GM19372 (cell line): ENCODE data around the gene NUP43.
"Not testable (repeated sequence)": the region's sequence is repeated elsewhere in the genome, so short reads cannot be mapped to it uniquely, and the experiment has no call there.

Source experiments
- ATAC-seq: cut with Tn5 transposase; IDR thresholded peaks from one replicate; pipeline ENCODE4 v1.9.1; 2021; ENCODE audit warnings: mild to moderate bottlenecking, low read depth, moderate library complexity; ENCODE audit not compliant: unreplicated experiment

Gene NUP43

DNA sequence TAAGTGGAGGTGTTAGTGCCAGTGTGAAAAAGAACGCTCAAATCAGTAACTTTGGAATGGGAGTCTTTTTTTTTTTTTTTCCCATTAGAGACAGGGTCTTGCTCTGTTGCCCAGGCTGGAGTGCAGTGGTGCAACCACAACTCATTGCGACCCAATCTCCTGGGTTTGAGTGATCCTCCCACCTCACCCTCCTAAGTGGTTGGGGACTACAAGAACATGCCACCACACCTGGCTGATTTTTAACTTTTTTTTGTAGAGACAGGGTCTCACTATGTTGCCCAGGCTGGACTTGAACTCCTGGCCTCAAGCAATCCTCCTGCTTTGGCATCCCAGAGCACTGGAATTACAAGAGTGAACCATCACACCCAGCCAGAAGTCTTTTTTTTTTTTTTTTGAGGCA lies 48.2 kb downstream of the NUP43 start:
- ATAC-seq = no peak

DNA sequence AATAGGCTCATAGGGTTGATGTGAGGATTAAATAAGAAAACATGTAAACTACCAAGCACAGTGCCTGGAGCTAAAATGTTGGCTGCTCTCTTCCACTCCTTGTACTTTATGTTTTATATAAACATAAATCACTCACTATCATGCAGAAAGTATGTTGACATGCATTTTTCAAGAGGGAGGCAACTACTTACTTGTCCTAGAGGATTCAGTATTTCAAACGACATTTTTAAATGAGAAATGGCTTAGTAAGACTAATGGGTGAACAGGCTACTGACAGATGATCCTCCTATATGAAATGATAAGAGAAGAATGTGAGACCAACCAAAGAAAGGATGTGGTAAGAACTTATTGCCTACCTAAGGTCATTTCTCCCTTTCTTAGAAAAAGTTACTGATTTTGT lies 49.4 kb downstream of the NUP43 start:
- ATAC-seq = no peak

DNA sequence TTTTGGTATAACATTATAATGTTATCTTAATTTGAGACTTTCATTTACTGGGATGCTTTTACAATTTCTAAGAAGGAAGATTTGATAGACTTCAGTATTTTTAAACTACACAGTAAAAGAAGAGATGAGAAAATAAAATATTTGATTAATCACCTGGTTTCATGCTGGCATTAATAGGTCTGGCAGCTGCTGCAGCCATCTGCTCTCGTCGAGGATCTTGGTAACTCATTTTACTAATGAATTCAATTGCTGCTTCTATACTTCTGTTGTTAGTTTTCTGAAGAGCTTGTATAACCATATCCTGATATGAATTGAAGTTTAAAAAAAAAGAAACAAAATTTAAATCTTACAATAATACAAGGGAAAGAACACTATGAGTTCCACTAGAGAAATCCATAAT lies 51.4 kb downstream of the NUP43 start:
- no peak for ATAC-seq

DNA sequence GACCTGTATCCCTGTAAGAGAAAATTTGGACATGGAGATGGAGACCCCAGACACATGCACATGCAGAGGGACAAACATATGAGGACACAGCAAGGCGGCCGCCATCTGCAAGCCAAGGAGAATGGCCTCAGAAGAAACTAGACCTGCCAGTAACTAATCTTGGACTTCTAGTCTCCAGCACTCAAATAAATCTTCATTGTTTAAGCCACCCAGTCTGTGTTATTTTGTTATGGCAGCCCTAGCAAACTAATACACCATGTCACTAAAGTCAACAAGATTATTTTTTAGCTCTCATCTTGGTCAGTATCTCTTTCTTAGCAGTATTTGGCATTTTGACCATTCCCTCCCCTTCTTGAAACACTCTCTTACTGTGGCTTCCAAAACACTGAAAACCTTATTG lies 55.1 kb downstream of the NUP43 start:
- ATAC-seq = no peak

DNA sequence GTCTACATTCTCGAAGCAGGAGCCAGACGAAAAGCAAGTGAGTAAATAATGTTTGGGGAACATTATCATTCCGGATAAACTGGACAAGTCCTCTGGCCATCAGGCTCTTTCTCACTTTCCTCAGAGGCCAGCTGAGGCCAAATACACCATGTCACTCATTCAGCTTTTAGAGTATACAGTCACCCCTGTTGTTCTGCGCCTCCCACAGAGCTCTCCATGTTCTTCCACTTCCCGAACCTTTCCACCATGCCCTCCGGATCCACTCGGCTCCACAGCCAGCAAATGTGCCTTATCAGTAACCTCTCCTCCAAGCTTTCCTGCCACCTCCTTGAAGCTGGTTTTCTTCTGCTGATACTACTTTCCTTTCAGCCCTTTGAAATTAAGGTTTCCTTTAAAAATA lies 60.1 kb downstream of the NUP43 start:
- ATAC-seq = no peak

DNA sequence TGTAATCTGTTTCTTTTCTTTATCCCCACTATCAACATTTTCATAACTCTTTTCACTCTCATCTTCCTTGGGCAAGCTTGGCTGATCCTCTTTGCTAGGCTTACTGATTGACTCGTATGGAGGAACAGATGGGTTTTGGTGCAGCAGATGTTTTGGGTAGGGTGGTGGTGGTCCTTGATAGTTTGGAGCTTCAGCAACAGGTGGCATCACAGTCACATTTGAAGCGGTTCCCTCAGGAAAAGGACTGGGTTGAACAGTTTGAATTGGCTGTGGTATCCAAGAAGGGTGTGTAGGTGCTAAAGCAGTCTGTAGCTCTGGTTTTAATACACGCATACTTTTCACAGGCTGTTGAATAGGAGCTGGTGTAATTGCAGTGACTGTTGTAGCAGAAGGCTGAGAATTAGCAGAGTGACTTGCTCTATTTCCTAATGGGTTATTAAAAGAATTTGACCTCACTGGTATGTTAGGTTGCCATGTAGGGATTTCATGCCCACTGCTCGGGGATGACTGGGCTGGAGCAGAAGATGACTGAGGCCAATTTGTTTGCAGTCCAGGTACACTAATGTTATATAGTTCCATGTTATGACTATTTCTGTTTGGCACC lies 63.0 kb downstream of the NUP43 start:
- no peak for ATAC-seq

DNA sequence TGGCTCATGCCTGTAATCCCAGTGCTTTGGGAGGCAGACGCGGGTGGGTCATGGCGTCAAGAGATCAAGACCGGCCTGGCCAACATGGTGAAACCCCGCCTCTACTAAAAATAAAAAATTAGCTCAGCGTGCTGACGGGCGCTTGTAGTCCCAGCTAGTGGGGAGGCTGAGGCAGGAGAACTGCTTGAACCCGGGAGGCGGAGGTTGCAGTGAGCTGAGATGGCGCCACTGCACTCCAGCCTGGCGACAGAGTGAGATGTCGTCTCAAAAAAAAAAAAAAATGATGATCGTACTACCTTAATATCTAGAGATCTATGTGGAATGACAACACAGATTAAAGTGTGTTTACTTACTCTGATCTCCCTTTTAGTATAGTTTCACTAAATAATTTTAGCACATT lies 64.5 kb downstream of the NUP43 start:
- ATAC-seq = not testable (repeated sequence)

DNA sequence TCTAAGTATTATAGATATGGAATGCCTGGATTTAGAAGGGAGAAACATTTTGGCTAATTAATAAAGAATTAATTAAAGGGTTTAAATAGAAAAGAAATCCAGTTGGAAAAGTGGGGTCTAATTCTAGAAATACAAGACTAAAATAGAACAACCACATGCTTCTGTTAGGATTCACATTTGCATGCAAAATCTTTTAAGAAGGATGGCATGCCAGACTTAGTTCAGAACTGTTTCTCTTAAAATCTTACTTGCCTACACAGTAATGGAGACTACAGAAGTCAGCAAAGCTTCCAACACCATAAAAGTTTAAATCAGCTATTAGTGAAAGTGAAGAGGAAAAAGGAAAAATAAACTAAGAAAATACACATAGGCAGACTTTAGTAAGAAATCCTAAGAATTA lies 65.1 kb downstream of the NUP43 start:
- ATAC-seq = no peak

DNA sequence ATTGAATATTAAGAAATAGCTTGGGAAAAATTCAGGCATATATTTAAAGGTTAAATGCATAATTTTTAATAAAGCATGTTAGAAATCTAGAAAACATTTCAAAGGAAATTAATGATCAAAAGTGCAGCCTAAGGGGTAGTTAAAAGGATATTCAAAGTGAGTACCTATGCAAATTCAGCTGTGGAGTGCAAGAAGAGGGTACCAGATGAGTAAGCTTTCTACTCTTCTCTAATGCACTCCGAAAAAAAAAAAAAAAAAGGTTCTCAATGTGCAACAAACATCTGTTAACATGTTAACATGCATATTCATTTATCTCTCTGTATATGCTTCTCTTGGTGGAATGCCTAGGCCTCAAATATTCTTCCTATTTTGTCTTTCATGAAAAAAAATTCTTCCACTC lies 65.8 kb downstream of the NUP43 start:
- no peak for ATAC-seq
